HL-60 (cell line): ENCODE data around the gene DLG1.

Experiments
- DNase-seq, 2 experiments: peaks; one replicate each; pipeline ENCODE4 v3.0.0-alpha.2; 2010 to 2020; ENCODE audit warnings: low read depth in 1 of 2, low spot score in 1 of 2
- H3K27ac ChIP-seq: fragments of 250-450 bp; sonication (Bioruptor Pico); replicated peaks from 2 replicates; pipeline ENCODE4 v1.5.1; 2020; ENCODE audit warnings: mild to moderate bottlenecking, moderate library complexity
- H3K27me3 ChIP-seq: fragments of 250-450 bp; sonication (Bioruptor Pico); 2 replicates; pipeline ENCODE4 v1.5.1; 2021; ENCODE audit warnings: mild to moderate bottlenecking, moderate library complexity; ENCODE audit not compliant: insufficient read depth, poor library complexity, severe bottlenecking
- H3K4me3 ChIP-seq: replicated peaks from 2 replicates; pipeline ENCODE4 v1.5.1; 2011; ENCODE audit warnings: mild to moderate bottlenecking, control low read depth, low read length; ENCODE audit not compliant: insufficient read depth
- GABPA ChIP-seq: IDR thresholded peaks from 2 replicates; pipeline ENCODE4 v1.6.1; 2012; ENCODE audit warnings: low read depth
- POLR2AphosphoS5 ChIP-seq: IDR thresholded peaks from 2 replicates; pipeline ENCODE4 v1.6.1; 2012; ENCODE audit warnings: low read depth
- SPI1 ChIP-seq: IDR thresholded peaks from 2 replicates; pipeline ENCODE4 v1.6.1; 2012; ENCODE audit warnings: low read depth, mild to moderate bottlenecking, borderline replicate concordance
- TF ChIP-seq, protein P1 (sequence below): IDR thresholded peaks from 2 replicates; pipeline ENCODE4 v1.6.1; 2012; ENCODE audit warnings: low read depth; ENCODE audit not compliant: insufficient replicate concordance
- TF ChIP-seq, protein P2 (sequence below): IDR thresholded peaks from one replicate; pipeline ENCODE4 v1.5.1; 2011; ENCODE audit warnings: low read length, control low read depth, inconsistent platforms; ENCODE audit not compliant: insufficient read depth

The DLG1 gene

DNA sequence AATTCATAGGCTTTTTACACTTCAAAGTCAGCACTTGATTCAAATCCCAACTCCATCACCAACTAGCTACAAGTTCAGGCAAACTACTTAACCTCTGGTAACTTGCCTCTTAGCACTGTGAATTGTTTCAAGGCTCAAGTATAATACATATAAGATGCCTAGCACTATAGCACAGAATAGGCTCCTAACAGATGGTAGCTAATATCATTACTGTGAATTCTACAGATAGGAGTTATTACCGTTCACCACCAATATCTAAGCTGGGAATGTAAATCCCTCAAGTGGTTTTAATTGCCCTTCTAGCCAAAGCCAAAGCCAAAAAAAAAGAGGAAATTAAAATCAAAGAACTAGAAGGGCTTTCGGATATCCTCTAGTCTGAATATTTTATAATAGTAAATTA is 15.4 kb downstream of the DLG1 start:
- Histone ChIP-seq H3K27ac (no peak overlapping the region), H3K27me3 (no peaks in the 10 kb centered on the region), H3K4me3 (no peak overlapping the region)
- TF ChIP-seq SPI1 (no peak), GABPA (no peak), POLR2AphosphoS5 (no peak)
- TF ChIP-seq, protein P1, sequence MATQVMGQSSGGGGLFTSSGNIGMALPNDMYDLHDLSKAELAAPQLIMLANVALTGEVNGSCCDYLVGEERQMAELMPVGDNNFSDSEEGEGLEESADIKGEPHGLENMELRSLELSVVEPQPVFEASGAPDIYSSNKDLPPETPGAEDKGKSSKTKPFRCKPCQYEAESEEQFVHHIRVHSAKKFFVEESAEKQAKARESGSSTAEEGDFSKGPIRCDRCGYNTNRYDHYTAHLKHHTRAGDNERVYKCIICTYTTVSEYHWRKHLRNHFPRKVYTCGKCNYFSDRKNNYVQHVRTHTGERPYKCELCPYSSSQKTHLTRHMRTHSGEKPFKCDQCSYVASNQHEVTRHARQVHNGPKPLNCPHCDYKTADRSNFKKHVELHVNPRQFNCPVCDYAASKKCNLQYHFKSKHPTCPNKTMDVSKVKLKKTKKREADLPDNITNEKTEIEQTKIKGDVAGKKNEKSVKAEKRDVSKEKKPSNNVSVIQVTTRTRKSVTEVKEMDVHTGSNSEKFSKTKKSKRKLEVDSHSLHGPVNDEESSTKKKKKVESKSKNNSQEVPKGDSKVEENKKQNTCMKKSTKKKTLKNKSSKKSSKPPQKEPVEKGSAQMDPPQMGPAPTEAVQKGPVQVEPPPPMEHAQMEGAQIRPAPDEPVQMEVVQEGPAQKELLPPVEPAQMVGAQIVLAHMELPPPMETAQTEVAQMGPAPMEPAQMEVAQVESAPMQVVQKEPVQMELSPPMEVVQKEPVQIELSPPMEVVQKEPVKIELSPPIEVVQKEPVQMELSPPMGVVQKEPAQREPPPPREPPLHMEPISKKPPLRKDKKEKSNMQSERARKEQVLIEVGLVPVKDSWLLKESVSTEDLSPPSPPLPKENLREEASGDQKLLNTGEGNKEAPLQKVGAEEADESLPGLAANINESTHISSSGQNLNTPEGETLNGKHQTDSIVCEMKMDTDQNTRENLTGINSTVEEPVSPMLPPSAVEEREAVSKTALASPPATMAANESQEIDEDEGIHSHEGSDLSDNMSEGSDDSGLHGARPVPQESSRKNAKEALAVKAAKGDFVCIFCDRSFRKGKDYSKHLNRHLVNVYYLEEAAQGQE: no peak
- TF ChIP-seq, protein P2, sequence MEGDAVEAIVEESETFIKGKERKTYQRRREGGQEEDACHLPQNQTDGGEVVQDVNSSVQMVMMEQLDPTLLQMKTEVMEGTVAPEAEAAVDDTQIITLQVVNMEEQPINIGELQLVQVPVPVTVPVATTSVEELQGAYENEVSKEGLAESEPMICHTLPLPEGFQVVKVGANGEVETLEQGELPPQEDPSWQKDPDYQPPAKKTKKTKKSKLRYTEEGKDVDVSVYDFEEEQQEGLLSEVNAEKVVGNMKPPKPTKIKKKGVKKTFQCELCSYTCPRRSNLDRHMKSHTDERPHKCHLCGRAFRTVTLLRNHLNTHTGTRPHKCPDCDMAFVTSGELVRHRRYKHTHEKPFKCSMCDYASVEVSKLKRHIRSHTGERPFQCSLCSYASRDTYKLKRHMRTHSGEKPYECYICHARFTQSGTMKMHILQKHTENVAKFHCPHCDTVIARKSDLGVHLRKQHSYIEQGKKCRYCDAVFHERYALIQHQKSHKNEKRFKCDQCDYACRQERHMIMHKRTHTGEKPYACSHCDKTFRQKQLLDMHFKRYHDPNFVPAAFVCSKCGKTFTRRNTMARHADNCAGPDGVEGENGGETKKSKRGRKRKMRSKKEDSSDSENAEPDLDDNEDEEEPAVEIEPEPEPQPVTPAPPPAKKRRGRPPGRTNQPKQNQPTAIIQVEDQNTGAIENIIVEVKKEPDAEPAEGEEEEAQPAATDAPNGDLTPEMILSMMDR: no peak
- no peak for DNase-seq

- TF ChIP-seq, protein P2: no peak
- TF ChIP-seq POLR2AphosphoS5: no peak
- no peak for TF ChIP-seq GABPA
- TF ChIP-seq, protein P1: no peak
- no peak for TF ChIP-seq SPI1
- DNase-seq: no peak
- no peaks in the 10 kb centered on the region for H3K27me3 ChIP-seq
- H3K4me3 ChIP-seq: no peak overlapping the region
- H3K27ac ChIP-seq: no peak overlapping the region
Measured at GRCh38 chr3:197281849-197282248, 16.6 kb downstream of the DLG1 start.

GRCh38 chr3:197280156-197280555 is 18.3 kb downstream of the DLG1 start:
- H3K27ac ChIP-seq: no peak overlapping the region

More at GRCh38 chr3:197280156-197280555, 18.3 kb downstream of the DLG1 start:
- H3K27me3 ChIP-seq: no peaks in the 10 kb centered on the region
- TF ChIP-seq POLR2AphosphoS5 (no peak), SPI1 (no peak)
- TF ChIP-seq, protein P2: no peak
- TF ChIP-seq, protein P1: no peak
- H3K4me3 ChIP-seq: no peak overlapping the region
- DNase-seq: no peak
